SK-N-SH (cell line): ENCODE results near the gene KDM6B. TPM values are rescaled to one million over a fixed set of nuclear protein-coding genes. Genes with fewer than 3 reads are reported as not detected.
A peak's percentile ranks its signal among the peaks of the same experiment; 100 is the strongest.

Experiments
- CHD2 ChIP-seq: fragments of 150-350 bp; IDR thresholded peaks from 2 replicates; pipeline ENCODE4 v1.6.1; 2018; ENCODE audit warnings: low read length; ENCODE audit not compliant: partially characterized antibody
- ELF1 ChIP-seq: IDR thresholded peaks from 2 replicates; pipeline ENCODE4 v1.4.0; 2012
- EP300 ChIP-seq, 2 experiments: IDR thresholded peaks; 2 replicates each; pipeline versions ENCODE4 v1.4.0 to v1.6.1; 2012; ENCODE audit warnings: borderline replicate concordance in 1 of 2, low read depth in 1 of 2, low read length in 1 of 2
- FOXM1 ChIP-seq: IDR thresholded peaks from 2 replicates; pipeline ENCODE4 v1.4.0; 2012; ENCODE audit warnings: low read depth, mild to moderate bottlenecking
- GATA2 ChIP-seq: sonication (generic); formaldehyde crosslinking; IDR thresholded peaks from 2 replicates; pipeline ENCODE4 v1.5.0; 2020; ENCODE audit warnings: mild to moderate bottlenecking, missing genetic modification reagents
- JUND ChIP-seq: IDR thresholded peaks from 2 replicates; pipeline ENCODE4 v1.4.0; 2012
- MAX ChIP-seq: IDR thresholded peaks from 2 replicates; pipeline ENCODE4 v1.4.0; 2012; ENCODE audit warnings: low read depth
- MXI1 ChIP-seq: IDR thresholded peaks from 2 replicates; pipeline ENCODE4 v1.6.1; 2012; ENCODE audit warnings: mild to moderate bottlenecking, low read depth, low read length, improper control_type of control experiment
- NFIC ChIP-seq: IDR thresholded peaks from 2 replicates; pipeline ENCODE4 v1.4.0; 2012; ENCODE audit warnings: borderline replicate concordance
- NRF1 ChIP-seq: IDR thresholded peaks from 2 replicates; pipeline ENCODE4 v1.6.1; 2012; ENCODE audit warnings: low read depth, mild to moderate bottlenecking, low read length
- RAD21 ChIP-seq: IDR thresholded peaks from 2 replicates; pipeline ENCODE4 v1.6.1; 2012; ENCODE audit warnings: mild to moderate bottlenecking, low read length
- RFX5 ChIP-seq: IDR thresholded peaks from 2 replicates; pipeline ENCODE4 v1.6.1; 2012; ENCODE audit warnings: mild to moderate bottlenecking, improper control_type of control experiment, low read length
- SIN3A ChIP-seq: IDR thresholded peaks from 2 replicates; pipeline ENCODE4 v1.6.1; 2012; ENCODE audit warnings: low read depth, mild to moderate bottlenecking, low read length, moderate library complexity, borderline replicate concordance
- SMC3 ChIP-seq: IDR thresholded peaks from 2 replicates; pipeline ENCODE4 v1.6.1; 2012; ENCODE audit warnings: low read depth, low read length, improper control_type of control experiment
- TCF12 ChIP-seq: IDR thresholded peaks from 2 replicates; pipeline ENCODE4 v1.4.0; 2012
- TEAD4 ChIP-seq: IDR thresholded peaks from 2 replicates; pipeline ENCODE4 v1.4.0; 2012; ENCODE audit warnings: mild to moderate bottlenecking, borderline replicate concordance; ENCODE audit not compliant: insufficient read depth
- YY1 ChIP-seq: IDR thresholded peaks from 2 replicates; pipeline ENCODE4 v1.4.0; 2012; ENCODE audit warnings: low read depth, mild to moderate bottlenecking
- ZBTB33 ChIP-seq: IDR thresholded peaks from 2 replicates; pipeline ENCODE4 v1.4.0; 2012; ENCODE audit warnings: low read depth, borderline replicate concordance
- polyA plus RNA-seq, 3 experiments: library from polyadenylated mRNA; depleted of rRNA; stranded (reverse); fragments of >200 nt; gene quantifications; 2 replicates each; pipeline ENCODE4 v1.2.3, GENCODE V29; 2012
- TF ChIP-seq, protein P1 (sequence below): IDR thresholded peaks from 2 replicates; pipeline ENCODE4 v1.6.1; 2012; ENCODE audit warnings: mild to moderate bottlenecking, low read depth, low read length, moderate library complexity
- TF ChIP-seq, protein P2 (sequence below): fragments of 200-600 bp; sonication (generic); IDR thresholded peaks from 2 replicates; pipeline ENCODE4 v1.6.1; 2017; ENCODE audit warnings: antibody characterized with exemption, mild to moderate bottlenecking, moderate library complexity

The KDM6B gene
- polyA plus RNA-seq, 1 of the 3 experiments (the other 2 are of a cell fraction): 2.6 TPM

- TF ChIP-seq, protein P1, sequence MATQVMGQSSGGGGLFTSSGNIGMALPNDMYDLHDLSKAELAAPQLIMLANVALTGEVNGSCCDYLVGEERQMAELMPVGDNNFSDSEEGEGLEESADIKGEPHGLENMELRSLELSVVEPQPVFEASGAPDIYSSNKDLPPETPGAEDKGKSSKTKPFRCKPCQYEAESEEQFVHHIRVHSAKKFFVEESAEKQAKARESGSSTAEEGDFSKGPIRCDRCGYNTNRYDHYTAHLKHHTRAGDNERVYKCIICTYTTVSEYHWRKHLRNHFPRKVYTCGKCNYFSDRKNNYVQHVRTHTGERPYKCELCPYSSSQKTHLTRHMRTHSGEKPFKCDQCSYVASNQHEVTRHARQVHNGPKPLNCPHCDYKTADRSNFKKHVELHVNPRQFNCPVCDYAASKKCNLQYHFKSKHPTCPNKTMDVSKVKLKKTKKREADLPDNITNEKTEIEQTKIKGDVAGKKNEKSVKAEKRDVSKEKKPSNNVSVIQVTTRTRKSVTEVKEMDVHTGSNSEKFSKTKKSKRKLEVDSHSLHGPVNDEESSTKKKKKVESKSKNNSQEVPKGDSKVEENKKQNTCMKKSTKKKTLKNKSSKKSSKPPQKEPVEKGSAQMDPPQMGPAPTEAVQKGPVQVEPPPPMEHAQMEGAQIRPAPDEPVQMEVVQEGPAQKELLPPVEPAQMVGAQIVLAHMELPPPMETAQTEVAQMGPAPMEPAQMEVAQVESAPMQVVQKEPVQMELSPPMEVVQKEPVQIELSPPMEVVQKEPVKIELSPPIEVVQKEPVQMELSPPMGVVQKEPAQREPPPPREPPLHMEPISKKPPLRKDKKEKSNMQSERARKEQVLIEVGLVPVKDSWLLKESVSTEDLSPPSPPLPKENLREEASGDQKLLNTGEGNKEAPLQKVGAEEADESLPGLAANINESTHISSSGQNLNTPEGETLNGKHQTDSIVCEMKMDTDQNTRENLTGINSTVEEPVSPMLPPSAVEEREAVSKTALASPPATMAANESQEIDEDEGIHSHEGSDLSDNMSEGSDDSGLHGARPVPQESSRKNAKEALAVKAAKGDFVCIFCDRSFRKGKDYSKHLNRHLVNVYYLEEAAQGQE: no peak
- TF ChIP-seq CHD2 (peak; percentile 64), ZBTB33 (peak; percentile 26), FOXM1 (no peak), JUND (no peak; the same call in 1 of the 2 replicates), YY1 (no peak; the same call in 1 of the 2 replicates), TEAD4 (no peak), RFX5 (no peak), SMC3 (no peak), MXI1 (peak; percentile 90), ELF1 (peak; percentile 71), GATA2 (CRISPR knock-in tag) (peak; percentile 99), RAD21 (no peak), MAX (peak; percentile 95), SIN3A (peak; percentile 63; the same call in 1 of the 2 replicates), NRF1 (no peak), TCF12 (no peak; the same call in 1 of the 2 replicates), NFIC (no peak; the same call in 1 of the 2 replicates), EP300 (IDR thresholded peaks at IDR 0.05; ENCODE audit: borderline replicate concordance in 1 of 2, low read depth in 1 of 2, low read length in 1 of 2) (no peak)
- TF ChIP-seq, protein P2, sequence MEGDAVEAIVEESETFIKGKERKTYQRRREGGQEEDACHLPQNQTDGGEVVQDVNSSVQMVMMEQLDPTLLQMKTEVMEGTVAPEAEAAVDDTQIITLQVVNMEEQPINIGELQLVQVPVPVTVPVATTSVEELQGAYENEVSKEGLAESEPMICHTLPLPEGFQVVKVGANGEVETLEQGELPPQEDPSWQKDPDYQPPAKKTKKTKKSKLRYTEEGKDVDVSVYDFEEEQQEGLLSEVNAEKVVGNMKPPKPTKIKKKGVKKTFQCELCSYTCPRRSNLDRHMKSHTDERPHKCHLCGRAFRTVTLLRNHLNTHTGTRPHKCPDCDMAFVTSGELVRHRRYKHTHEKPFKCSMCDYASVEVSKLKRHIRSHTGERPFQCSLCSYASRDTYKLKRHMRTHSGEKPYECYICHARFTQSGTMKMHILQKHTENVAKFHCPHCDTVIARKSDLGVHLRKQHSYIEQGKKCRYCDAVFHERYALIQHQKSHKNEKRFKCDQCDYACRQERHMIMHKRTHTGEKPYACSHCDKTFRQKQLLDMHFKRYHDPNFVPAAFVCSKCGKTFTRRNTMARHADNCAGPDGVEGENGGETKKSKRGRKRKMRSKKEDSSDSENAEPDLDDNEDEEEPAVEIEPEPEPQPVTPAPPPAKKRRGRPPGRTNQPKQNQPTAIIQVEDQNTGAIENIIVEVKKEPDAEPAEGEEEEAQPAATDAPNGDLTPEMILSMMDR: no peak
Measured at GRCh38 chr17:7857713-7858521, 23.9 kb downstream of the KDM6B start, which contains the start of gene CYB5D1 (continued).
